Tibial artery (tissue), 4 donors: ENCODE data around the gene SPANXA2.
"Not testable (repeated sequence)": the region's sequence is repeated elsewhere in the genome, so short reads cannot be mapped to it uniquely, and the experiment has no call there.

Experiments used
- DNase-seq, 2 donors: peaks; one replicate each; pipeline ENCODE4 v3.0.0-alpha.2; 2019
- H3K27ac ChIP-seq, 2 donors: fragments of 200-600 bp; sonication (generic) in 1 of 2; 1 replicate in 1 of 2; 2 replicates in 1 of 2; pipeline ENCODE4 v1.5.1; 2018 to 2019; ENCODE audit warnings: mild to moderate bottlenecking in 1 of 2
- H3K27me3 ChIP-seq, 2 donors: fragments of 200-600 bp; sonication (generic) in 1 of 2; one replicate each; pipeline versions ENCODE4 v1.5.1 to v1.6.0; 2016 to 2019
- H3K36me3 ChIP-seq, 3 donors: fragments of 200-600 bp; sonication (generic) in 2 of 3; one replicate each; pipeline ENCODE4 v1.5.1; 2016 to 2019; ENCODE audit warnings: mild to moderate bottlenecking in 2 of 3
- H3K4me1 ChIP-seq, 4 donors: fragments of 200-600 bp; sonication (generic) in 2 of 4; 1 replicate in 3 of 4; 2 replicates in 1 of 4; pipeline ENCODE4 v1.5.1; 2016 to 2019
- H3K4me3 ChIP-seq, 2 donors: fragments of 200-600 bp; sonication (generic) in 1 of 2; 1 replicate in 1 of 2; 2 replicates in 1 of 2; pipeline ENCODE4 v1.5.1; 2018 to 2019; ENCODE audit warnings: mild to moderate bottlenecking in 2 of 2
- H3K9me3 ChIP-seq, 3 donors: fragments of 200-600 bp; sonication (generic) in 1 of 3; one replicate each; pipeline ENCODE4 v1.5.1; 2016 to 2019
- CTCF ChIP-seq, 2 experiments: fragments of 200-600 bp in 1 of 2; fragments of 450-650 bp in 1 of 2; IDR thresholded peaks; one replicate each; pipeline ENCODE4 v1.5.1; 2017 to 2019; ENCODE audit warnings: antibody characterized with exemption in 2 of 2, mild to moderate bottlenecking in 1 of 2, moderate library complexity in 1 of 2
- intact Hi-C: fragments of 100-400 bp; cut with DNase I; formaldehyde crosslinking; loops from one replicate; pipeline ENCODE4 v1.15.0; 2023; ENCODE audit warnings: low total_unique reads

Gene SPANXA2

GRCh38 chrX:141589408-141589807, at the start of gene SPANXA2:
TSS of gene SPANXA2 (plus strand) at chrX:141589708. CDS start at chrX:141589768, 60 bp downstream.
- H3K36me3 ChIP-seq, H3K4me1 ChIP-seq, intact Hi-C loops, H3K27ac ChIP-seq, H3K4me3 ChIP-seq, H3K27me3 ChIP-seq, H3K9me3 ChIP-seq, DNase-seq: not testable (repeated sequence)

- DNase-seq, H3K27me3 ChIP-seq, intact Hi-C loops, H3K4me3 ChIP-seq, H3K4me1 ChIP-seq, H3K27ac ChIP-seq, H3K9me3 ChIP-seq, H3K36me3 ChIP-seq: not testable (repeated sequence)
These were observed 47.0 kb upstream of the SPANXA2 start for GRCh38 chrX:141542551-141542950.

GRCh38 chrX:141584638-141585037, 4.9 kb upstream of the SPANXA2 start, which contains the start of gene SPANXA1:
TSS of gene SPANXA1 (minus strand) at chrX:141584738. CDS start at chrX:141584678, 60 bp downstream.
- H3K27me3 ChIP-seq, H3K27ac ChIP-seq, H3K36me3 ChIP-seq, H3K4me3 ChIP-seq, H3K9me3 ChIP-seq, H3K4me1 ChIP-seq, DNase-seq, intact Hi-C loops: not testable (repeated sequence)

GRCh38 chrX:141609111-141609510, 19.6 kb downstream of the SPANXA2 start:
- intact Hi-C loops, result no loop called here
- no peaks in the 10 kb centered on the region for H3K36me3 ChIP-seq
- H3K27ac ChIP-seq, result no peak overlapping the region
- TF ChIP-seq CTCF (IDR thresholded peaks at IDR 0.05), result no peak
- no peak for DNase-seq
- no peaks in the 10 kb centered on the region for H3K4me1 ChIP-seq
- no peaks in the 10 kb centered on the region for H3K27me3 ChIP-seq
- H3K4me3 ChIP-seq, result no peak overlapping the region
- no peaks in the 10 kb centered on the region for H3K9me3 ChIP-seq

- intact Hi-C loops, result no loop called here
- DNase-seq, result no peak
- no peaks in the 10 kb centered on the region for H3K4me1 ChIP-seq
- H3K27me3 ChIP-seq, result no peaks in the 10 kb centered on the region
- TF ChIP-seq CTCF (IDR thresholded peaks at IDR 0.05), result no peak
- H3K36me3 ChIP-seq, result no peaks in the 10 kb centered on the region
- no peak overlapping the region for H3K27ac ChIP-seq
- H3K9me3 ChIP-seq, result no peaks in the 10 kb centered on the region
- no peak overlapping the region for H3K4me3 ChIP-seq
These were observed 29.8 kb downstream of the SPANXA2 start for GRCh38 chrX:141619336-141619735.

- intact Hi-C loops, result no loop called here
- no peak for TF ChIP-seq CTCF (IDR thresholded peaks at IDR 0.05)
- Histone ChIP-seq H3K9me3 (no peaks in the 10 kb centered on the region), H3K4me3 (no peak overlapping the region), H3K4me1 (no peaks in the 10 kb centered on the region), H3K27ac (no peak overlapping the region), H3K27me3 (no peaks in the 10 kb centered on the region), H3K36me3 (no peaks in the 10 kb centered on the region)
- DNase-seq, result no peak
These were observed 42.6 kb downstream of the SPANXA2 start for GRCh38 chrX:141632124-141632523.

- no peak for DNase-seq
- Histone ChIP-seq H3K9me3 (no peaks in the 10 kb centered on the region), H3K27ac (no peak overlapping the region), H3K36me3 (no peaks in the 10 kb centered on the region), H3K4me3 (no peak overlapping the region), H3K4me1 (no peaks in the 10 kb centered on the region), H3K27me3 (no peaks in the 10 kb centered on the region)
- no peak for TF ChIP-seq CTCF (IDR thresholded peaks at IDR 0.05)
- intact Hi-C loops, result no loop called here
These were observed 49.0 kb downstream of the SPANXA2 start for GRCh38 chrX:141638550-141638949.
